ENCODE data around the gene NOTUM. TPM values are rescaled to one million over a fixed set of nuclear protein-coding genes. Genes with fewer than 3 reads are reported as not detected.

NOTUM gene
- total and polyA plus RNA-seq, 10 of the 15 experiments (the other 5 are each of a cell fraction or from before 2014, with no cell fraction given) = 0.04 to 0.13 TPM; not detected in 8

GRCh38 chr17:81941484-81942166, 19.4 kb downstream of the NOTUM start:
- H3K4me3 ChIP-seq = no peak overlapping the region
- no peak overlapping the region for H3K9ac ChIP-seq (ENCODE audit: control insufficient read depth, insufficient read depth, low read length)
- ChIA-PET SMC1A (ENCODE audit: uncharacterized antibody, unreplicated experiment) (no interaction called here), RAD21 (ENCODE audit: unreplicated experiment) (no interaction called here), CTCF (no interaction called here), POLR2A (no interaction called here)
- no peaks in the 10 kb centered on the region for H3K36me3 ChIP-seq (ENCODE audit: control insufficient read depth in 2 of 2, insufficient read depth in 2 of 2, low read length in 1 of 2)
- no peaks in the 10 kb centered on the region for H3K27me3 ChIP-seq (replicated peaks in 1 of 2; ENCODE audit: control insufficient read depth in 2 of 2, insufficient read depth in 2 of 2, low read length in 1 of 2)
- no peak overlapping the region for H3K27ac ChIP-seq (ENCODE audit: control insufficient read depth, insufficient read depth)
- H3K9me3 ChIP-seq (replicated peaks; ENCODE audit: control insufficient read depth, insufficient read depth, low read length) = no peaks in the 10 kb centered on the region
- H3K4me2 ChIP-seq (ENCODE audit: control insufficient read depth, insufficient read depth) = no peak overlapping the region
- ATAC-seq (no peak), FAIRE-seq (no peak), DNase-seq (ENCODE audit: low read depth, low spot score) (no peak)
- intact Hi-C loops (cut with micrococcal nuclease; ENCODE audit: unreplicated experiment) = no loop called here
- peaks cover 5% of the 10 kb centered on the region for H3K79me2 ChIP-seq (ENCODE audit: control insufficient read depth, insufficient read depth, low read length)
- TF ChIP-seq MEF2B (IDR thresholded peaks at IDR 0.05; ENCODE audit: partially characterized antibody, poor library complexity, severe bottlenecking) = peak; percentile 47
- no peak for TF ChIP-seq ETV6 (conservative IDR thresholded peaks at IDR 0.05 in 1 of 2, IDR thresholded peaks at IDR 0.05 in 1 of 2; ENCODE audit: borderline replicate concordance in 1 of 2, low read depth in 1 of 2)
- no TSS peak for BruUV-seq (replicated peaks)
- no peaks in the 10 kb centered on the region for H3K4me1 ChIP-seq (ENCODE audit: control insufficient read depth, insufficient read depth, low read length)
- in situ Hi-C loops (cut with MboI) = no loop called here
- H4K20me1 ChIP-seq (ENCODE audit: control insufficient read depth, insufficient read depth) = no peaks in the 10 kb centered on the region
- WGBS (ENCODE audit: insufficient coverage, insufficient replicate concordance, low lambda C conversion rate, missing lambda C conversion rate) = 33% methylated on average over 30 of the region's 30 CpGs
- no peak overlapping the region for H2AFZ ChIP-seq (ENCODE audit: control insufficient read depth, low read depth, low read length)

- CTCF ChIA-PET = no interaction called here
- 72% methylated on average over 56 of the region's 56 CpGs for WGBS (ENCODE audit: insufficient coverage, insufficient replicate concordance, low lambda C conversion rate, missing lambda C conversion rate)
- no peaks in the 10 kb centered on the region for H3K36me3 ChIP-seq (ENCODE audit: control insufficient read depth in 2 of 2, insufficient read depth in 2 of 2, low read length in 1 of 2)
- ATAC-seq (no peak), FAIRE-seq (no peak), DNase-seq (ENCODE audit: low read depth, low spot score) (no peak)
- no peaks in the 10 kb centered on the region for H3K4me1 ChIP-seq (ENCODE audit: control insufficient read depth, insufficient read depth, low read length)
- no peak overlapping the region for H3K27ac ChIP-seq (ENCODE audit: control insufficient read depth, insufficient read depth)
- RAD21 ChIA-PET (ENCODE audit: unreplicated experiment) = no interaction called here
- BruUV-seq (replicated peaks) = no TSS peak
- no peak overlapping the region for H3K9ac ChIP-seq (ENCODE audit: control insufficient read depth, insufficient read depth, low read length)
- no peaks in the 10 kb centered on the region for H4K20me1 ChIP-seq (ENCODE audit: control insufficient read depth, insufficient read depth)
- H3K79me2 ChIP-seq (ENCODE audit: control insufficient read depth, insufficient read depth, low read length) = peaks cover 10% of the 10 kb centered on the region
- TF ChIP-seq RAD51 (IDR thresholded peaks at IDR 0.05) (no peak), IKZF2 (IDR thresholded peaks at IDR 0.05) (no peak), ZZZ3 (IDR thresholded peaks at IDR 0.05; ENCODE audit: control insufficient read depth, insufficient read length, low read depth) (no peak), MYC (IDR thresholded peaks at IDR 0.05; ENCODE audit: insufficient read depth, insufficient read length, insufficient replicate concordance, low read length, severe bottlenecking) (no peak), BCLAF1 (IDR thresholded peaks at IDR 0.05) (no peak), MXI1 (IDR thresholded peaks at IDR 0.05; ENCODE audit: low read depth, low read length) (no peak)
- H3K27me3 ChIP-seq (replicated peaks in 1 of 2; ENCODE audit: control insufficient read depth in 2 of 2, insufficient read depth in 2 of 2, low read length in 1 of 2) = no peaks in the 10 kb centered on the region
- SMC1A ChIA-PET (ENCODE audit: uncharacterized antibody, unreplicated experiment) = no interaction called here
- H3K4me2 ChIP-seq (ENCODE audit: control insufficient read depth, insufficient read depth) = no peak overlapping the region
- H3K9me3 ChIP-seq (replicated peaks; ENCODE audit: control insufficient read depth, insufficient read depth, low read length) = no peaks in the 10 kb centered on the region
- intact Hi-C loops (cut with micrococcal nuclease; ENCODE audit: unreplicated experiment) = no loop called here
- POLR2A ChIA-PET = no interaction called here
- in situ Hi-C loops (cut with MboI) = no loop called here
- no peak overlapping the region for H3K4me3 ChIP-seq
- H2AFZ ChIP-seq (ENCODE audit: control insufficient read depth, low read depth, low read length) = no peak overlapping the region
Observed at GRCh38 chr17:81940538-81941483, 20.2 kb downstream of the NOTUM start.
